Jurkat, Clone E6-1 (cell line): Measurements from ENCODE around the gene SV2C.
A peak's percentile ranks its signal among the peaks of the same experiment; 100 is the strongest.
"Not testable (repeated sequence)": the region's sequence is repeated elsewhere in the genome, so short reads cannot be mapped to it uniquely, and the experiment has no call there.

Experiments used
- DNase-seq: peaks from one replicate; pipeline ENCODE4 v3.0.0-alpha.2; 2011; ENCODE audit warnings: low read depth, low spot score
- H3K4me3 ChIP-seq: 2 replicates; pipeline ENCODE4 v1.5.1; 2011; ENCODE audit warnings: mild to moderate bottlenecking, low read length, control low read depth, moderate library complexity

The SV2C gene

GRCh38 chr5:76274571-76274970 is 191.4 kb downstream of the SV2C start:
- no peak for DNase-seq
- H3K4me3 ChIP-seq, result no peak overlapping the region

GRCh38 chr5:76277736-76278135 is 194.6 kb downstream of the SV2C start:
- H3K4me3 ChIP-seq, result no peak overlapping the region
- DNase-seq, result no peak

- H3K4me3 ChIP-seq, result no peak overlapping the region
- DNase-seq, result no peak
Measured at GRCh38 chr5:76278261-76278789, 195.1 kb downstream of the SV2C start.

GRCh38 chr5:76280494-76280893 is 197.3 kb downstream of the SV2C start:
- DNase-seq, result no peak
- no peak overlapping the region for H3K4me3 ChIP-seq

- DNase-seq, result no peak
Measured at GRCh38 chr5:76283670-76284069, 200.5 kb downstream of the SV2C start.

GRCh38 chr5:76289692-76290091 is 206.5 kb downstream of the SV2C start:
- no peak overlapping the region for H3K4me3 ChIP-seq
- DNase-seq, result no peak

More at GRCh38 chr5:76283670-76284069, 200.5 kb downstream of the SV2C start:
- no peak overlapping the region for H3K4me3 ChIP-seq

GRCh38 chr5:76290321-76290757 is 207.2 kb downstream of the SV2C start:
- DNase-seq, result no peak
- no peak overlapping the region for H3K4me3 ChIP-seq

- no peak overlapping the region for H3K4me3 ChIP-seq
- no peak for DNase-seq
Measured at GRCh38 chr5:76291305-76292077, 208.3 kb downstream of the SV2C start.

- DNase-seq, result no peak
- no peak overlapping the region for H3K4me3 ChIP-seq
Measured at GRCh38 chr5:76292620-76293322, 209.6 kb downstream of the SV2C start.

GRCh38 chr5:76294573-76294972 is 211.4 kb downstream of the SV2C start:
- no peak for DNase-seq
- no peak overlapping the region for H3K4me3 ChIP-seq

GRCh38 chr5:76298852-76299251 is 215.7 kb downstream of the SV2C start:
- H3K4me3 ChIP-seq, result no peak overlapping the region
- no peak for DNase-seq

- peak; percentile 90 for DNase-seq
- no peak overlapping the region for H3K4me3 ChIP-seq
Measured at GRCh38 chr5:76299592-76299991, 216.4 kb downstream of the SV2C start.

- not testable (repeated sequence) for H3K4me3 ChIP-seq, DNase-seq
Measured at GRCh38 chr5:76301932-76302331, 218.7 kb downstream of the SV2C start.

GRCh38 chr5:76302661-76303060 is 219.5 kb downstream of the SV2C start:
- not testable (repeated sequence) for H3K4me3 ChIP-seq, DNase-seq

GRCh38 chr5:76303921-76304320 is 220.7 kb downstream of the SV2C start:
- no peak overlapping the region for H3K4me3 ChIP-seq
- peak; percentile 48 for DNase-seq

- DNase-seq, result no peak
- no peak overlapping the region for H3K4me3 ChIP-seq
Measured at GRCh38 chr5:76305269-76305668, 222.1 kb downstream of the SV2C start.

GRCh38 chr5:76305775-76306174 is 222.6 kb downstream of the SV2C start:
- no peak for DNase-seq
- H3K4me3 ChIP-seq, result no peak overlapping the region

- DNase-seq, result no peak
- no peak overlapping the region for H3K4me3 ChIP-seq
Measured at GRCh38 chr5:76310208-76310607, 227.0 kb downstream of the SV2C start.

GRCh38 chr5:76312783-76313182 is 229.6 kb downstream of the SV2C start:
- no peak for DNase-seq
- no peak overlapping the region for H3K4me3 ChIP-seq

- no peak overlapping the region for H3K4me3 ChIP-seq
- DNase-seq, result no peak
Measured at GRCh38 chr5:76314643-76315042, 231.5 kb downstream of the SV2C start.
